ENCODE measurements around the gene NEGR1.

DNA sequence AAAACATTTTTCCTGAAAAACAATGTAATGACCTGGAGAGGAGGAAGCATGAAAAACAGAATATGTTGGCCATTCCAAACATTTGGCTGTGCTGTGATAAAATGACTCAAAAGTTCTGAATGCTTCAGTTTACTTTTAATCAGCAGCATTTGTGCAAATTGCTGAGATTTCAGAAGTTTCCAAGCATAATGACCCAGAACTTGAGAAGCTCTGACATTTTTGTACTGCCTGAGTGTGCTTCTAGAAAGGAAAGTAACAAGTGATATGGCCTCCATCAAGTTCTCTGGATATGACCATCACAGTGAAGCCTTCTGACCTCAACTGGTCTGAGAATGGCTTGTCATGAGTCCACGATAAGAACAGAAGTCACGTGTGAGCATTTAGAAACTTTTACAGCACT is 918.1 kb downstream of the NEGR1 start:
- TF ChIP-seq CTCF (IDR thresholded peaks at IDR 0.05 in 4 of 5, conservative IDR thresholded peaks at IDR 0.05 in 1 of 5) (no peak), POLR2A (IDR thresholded peaks at IDR 0.05) (no peak)
